Skeletal muscle satellite cell (primary cell): ENCODE measurements around the gene THPO.

Experiments
- small RNA-seq: library from RNA; depleted of rRNA; stranded (forward); fragments of <200 nt; gene quantifications from one replicate; pipeline ENCODE3, GENCODE V24; 2012

The THPO gene

Small RNA genes lying within 50 kb of the gene (small RNA-seq; reads per million reads assigned to genes)
- gene SNORD66 = 778 reads per million, percentile 99 among the genes with 10 or more reads in this experiment
